Endothelial cell (in vitro differentiated cells): ENCODE results near the gene DCXR. TPM values are rescaled to one million over a fixed set of nuclear protein-coding genes. Genes with fewer than 3 reads are reported as not detected.
A peak's percentile ranks its signal among the peaks of the same experiment; 100 is the strongest.

Experiments
- DNase-seq: peaks from one replicate; pipeline ENCODE4 v3.0.0; 2021; ENCODE audit warnings: low spot score
- H3K27ac Mint-ChIP-seq: one replicate; pipeline ENCODE4 v1.8.0; 2021; ENCODE audit warnings: mixed read lengths, inconsistent platforms; ENCODE audit not compliant: unreplicated experiment
- H3K27me3 Mint-ChIP-seq: one replicate; pipeline ENCODE4 v1.8.0; 2021; ENCODE audit warnings: mild to moderate bottlenecking, moderate library complexity, mixed read lengths, inconsistent platforms; ENCODE audit not compliant: unreplicated experiment
- H3K36me3 Mint-ChIP-seq: one replicate; pipeline ENCODE4 v1.8.0; 2021; ENCODE audit warnings: mild to moderate bottlenecking, low read depth, mixed read lengths, inconsistent platforms; ENCODE audit not compliant: unreplicated experiment
- H3K4me1 Mint-ChIP-seq: one replicate; pipeline ENCODE4 v1.8.0; 2021; ENCODE audit warnings: mild to moderate bottlenecking, mixed read lengths, inconsistent platforms; ENCODE audit not compliant: unreplicated experiment
- H3K4me3 Mint-ChIP-seq: one replicate; pipeline ENCODE4 v1.8.0; 2021; ENCODE audit warnings: mild to moderate bottlenecking, mixed read lengths, inconsistent platforms; ENCODE audit not compliant: unreplicated experiment
- H3K9me3 Mint-ChIP-seq: one replicate; pipeline ENCODE4 v1.8.0; 2021; ENCODE audit warnings: mixed read lengths, inconsistent platforms; ENCODE audit not compliant: unreplicated experiment
- CTCF ChIP-seq: fragments of 200-600 bp; sonication (generic); IDR thresholded peaks from one replicate; pipeline ENCODE4 v1.5.0; 2021; ENCODE audit warnings: antibody characterized with exemption; ENCODE audit not compliant: unreplicated experiment
- total RNA-seq: library from RNA; stranded (reverse); fragmentation: NEBNext Ultra II Directional; extraction: Animal tissue kit (Norgen Biotek cat#: 25700); gene quantifications from one replicate; pipeline ENCODE4 v1.2.1, GENCODE V29; 2021; ENCODE audit not compliant: unreplicated experiment

DCXR gene
- total RNA-seq, 1 donor from 2014 or later = 30.8 TPM

GRCh38 chr17:82050761-82051641 lies 13.5 kb upstream of the DCXR start:
- no peak for DNase-seq
- Mint-ChIP-seq H3K27me3 (peaks cover 10% of the 10 kb centered on the region), H3K4me1 (no peaks in the 10 kb centered on the region), H3K9me3 (no peaks in the 10 kb centered on the region), H3K36me3 (peaks cover 8% of the 10 kb centered on the region), H3K4me3 (peak overlapping the region; percentile 88), H3K27ac (no peak overlapping the region)
- TF ChIP-seq CTCF = no peak

GRCh38 chr17:82050152-82050760 lies 12.8 kb upstream of the DCXR start:
- no peak for TF ChIP-seq CTCF
- Mint-ChIP-seq H3K27me3 (peaks cover 10% of the 10 kb centered on the region), H3K36me3 (peaks cover 8% of the 10 kb centered on the region), H3K4me3 (peak overlapping the region; percentile 88), H3K9me3 (no peaks in the 10 kb centered on the region), H3K4me1 (no peaks in the 10 kb centered on the region), H3K27ac (no peak overlapping the region)
- DNase-seq = no peak

GRCh38 chr17:82049521-82049971 lies 12.0 kb upstream of the DCXR start:
- Mint-ChIP-seq H3K4me3 (no peak overlapping the region), H3K4me1 (no peaks in the 10 kb centered on the region), H3K36me3 (peaks cover 8% of the 10 kb centered on the region), H3K27ac (no peak overlapping the region), H3K27me3 (peaks cover 10% of the 10 kb centered on the region), H3K9me3 (no peaks in the 10 kb centered on the region)
- DNase-seq = no peak
- no peak for TF ChIP-seq CTCF

- peaks cover 10% of the 10 kb centered on the region for H3K27me3 Mint-ChIP-seq
- no peak for TF ChIP-seq CTCF
- no peaks in the 10 kb centered on the region for H3K9me3 Mint-ChIP-seq
- no peak overlapping the region for H3K27ac Mint-ChIP-seq
- no peaks in the 10 kb centered on the region for H3K4me1 Mint-ChIP-seq
- no peak overlapping the region for H3K4me3 Mint-ChIP-seq
- H3K36me3 Mint-ChIP-seq = peaks cover 8% of the 10 kb centered on the region
- DNase-seq = no peak
These were observed 11.6 kb upstream of the DCXR start for GRCh38 chr17:82049106-82049505.

- no peaks in the 10 kb centered on the region for H3K9me3 Mint-ChIP-seq
- H3K36me3 Mint-ChIP-seq = peaks cover 8% of the 10 kb centered on the region
- no peak overlapping the region for H3K4me3 Mint-ChIP-seq
- no peak for DNase-seq
- peaks cover 7% of the 10 kb centered on the region for H3K27me3 Mint-ChIP-seq
- H3K4me1 Mint-ChIP-seq = no peaks in the 10 kb centered on the region
- H3K27ac Mint-ChIP-seq = no peak overlapping the region
- no peak for TF ChIP-seq CTCF
These were observed 11.1 kb upstream of the DCXR start for GRCh38 chr17:82048571-82048971.
